ENCODE measurements around the gene BTBD3.
A peak's percentile ranks its signal among the peaks of the same experiment; 100 is the strongest.

Gene BTBD3

DNA sequence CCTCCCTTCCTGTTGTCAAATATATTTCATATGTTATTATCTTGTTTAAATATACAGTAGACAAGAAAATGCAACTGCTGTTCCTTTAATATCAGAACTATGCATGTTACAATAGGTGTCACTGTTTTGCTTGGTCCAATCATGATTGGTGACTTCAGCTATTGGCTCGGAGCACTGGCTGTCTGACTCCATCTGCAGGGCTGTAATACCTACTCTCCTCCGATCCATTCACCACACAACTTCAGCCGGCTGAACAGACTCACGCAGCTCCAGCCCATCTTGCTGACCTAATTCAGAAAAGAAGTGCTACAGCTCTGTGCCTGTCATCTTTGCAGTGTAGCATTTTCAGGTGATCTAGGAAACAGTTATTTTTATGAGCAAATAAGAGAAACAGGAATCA, at the start of gene BTBD3:
BTBD3 (plus strand) TSS at position 231 of the 400 bp plus-strand sequence. CDS start 383 bp downstream, outside the sequence.
- DNase-seq = peak; percentile 73

DNA sequence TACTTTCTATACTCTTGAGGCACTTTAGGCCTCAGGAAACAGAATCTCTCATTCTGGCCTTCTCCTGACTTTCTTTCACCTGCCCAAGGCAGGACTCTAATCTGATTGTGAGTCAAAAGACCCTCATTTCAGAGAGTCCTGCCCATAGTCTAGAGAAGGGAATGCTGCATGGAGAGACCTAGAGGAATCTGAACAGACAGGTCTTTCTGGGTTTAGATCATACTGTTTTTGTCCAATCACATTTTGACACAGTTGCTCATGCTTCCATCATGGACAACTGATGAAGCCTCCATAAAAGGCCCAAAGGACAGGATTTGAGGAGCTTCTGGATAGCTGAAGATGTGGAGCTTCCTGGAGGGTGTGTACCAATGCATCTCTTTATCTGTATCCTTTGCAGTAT, 48.1 kb upstream of the BTBD3 start:
- no peak for DNase-seq

DNA sequence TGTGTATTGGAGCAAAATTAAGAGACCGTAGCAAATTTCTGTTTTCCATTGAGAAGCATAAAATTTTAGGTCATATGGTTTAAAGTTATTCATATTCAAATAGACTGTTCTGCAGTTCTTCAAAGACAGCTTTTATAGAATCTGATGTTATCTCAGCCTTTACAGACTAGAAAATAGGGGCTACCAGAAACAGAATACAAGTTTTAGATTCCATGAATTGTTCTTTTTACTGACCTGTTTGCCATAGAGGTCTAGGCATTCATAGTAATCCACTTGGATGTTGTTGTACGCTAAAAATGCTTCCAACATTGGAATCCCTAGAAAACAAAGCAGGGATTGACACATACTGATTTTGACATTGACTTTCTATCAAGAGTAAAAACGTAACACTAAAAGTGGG, 47.3 kb upstream of the BTBD3 start:
- DNase-seq = no peak

DNA sequence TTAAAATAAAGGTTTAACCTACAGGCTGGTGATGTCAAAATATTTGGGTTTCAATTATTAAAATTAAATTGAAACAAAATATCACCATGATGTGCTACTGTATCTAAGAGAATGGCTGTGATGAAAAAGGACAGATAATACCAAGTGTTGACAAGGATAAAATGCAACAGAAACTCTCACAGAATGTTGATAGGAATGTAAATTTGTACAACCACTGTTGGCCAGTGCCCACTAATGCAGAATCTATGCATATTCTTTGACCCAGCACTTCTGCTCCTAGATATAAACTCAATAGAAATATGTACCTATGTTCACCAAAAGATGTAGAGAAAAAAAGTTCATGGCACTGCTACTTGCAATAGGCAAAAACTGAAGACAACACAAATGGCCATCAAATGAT, 41.1 kb upstream of the BTBD3 start:
- no peak for DNase-seq

DNA sequence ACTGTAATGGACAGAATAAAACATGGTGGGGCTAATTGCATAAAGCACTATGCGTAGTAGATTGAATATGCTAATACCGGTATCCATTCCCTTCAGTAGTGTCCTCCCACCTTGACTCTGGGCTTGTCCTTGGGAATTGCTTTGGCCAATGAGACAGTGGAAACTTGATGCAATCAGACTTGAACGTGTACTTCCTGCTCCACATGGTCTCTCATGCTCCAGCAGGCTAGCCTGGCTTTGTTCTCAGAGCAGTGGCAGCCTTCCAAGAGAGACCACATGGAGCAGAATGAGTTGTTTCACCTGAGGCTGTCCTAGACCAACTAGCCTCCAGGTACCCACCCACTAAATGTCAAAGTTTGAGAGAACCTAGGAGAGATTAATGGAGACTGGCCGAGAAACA, 37.0 kb upstream of the BTBD3 start:
- DNase-seq = no peak

DNA sequence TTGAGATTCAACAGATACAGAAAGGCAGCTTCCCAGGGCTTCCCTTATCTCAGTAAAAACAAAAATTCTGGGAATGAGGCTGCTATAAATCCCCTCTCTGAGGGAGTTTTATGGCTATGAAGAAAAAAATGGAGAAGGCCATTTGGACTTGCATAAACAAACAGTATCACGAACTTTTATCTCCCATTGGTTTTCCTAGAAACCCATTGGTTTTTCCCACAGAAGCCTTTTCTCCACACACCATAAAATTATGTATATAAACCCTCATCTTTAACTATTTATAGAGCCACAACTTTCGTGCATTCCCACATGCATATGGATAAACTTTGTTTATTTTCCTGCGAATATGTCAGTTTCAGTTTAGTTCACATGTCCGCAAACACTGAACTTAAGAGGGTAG, 36.2 kb upstream of the BTBD3 start:
- DNase-seq = no peak

DNA sequence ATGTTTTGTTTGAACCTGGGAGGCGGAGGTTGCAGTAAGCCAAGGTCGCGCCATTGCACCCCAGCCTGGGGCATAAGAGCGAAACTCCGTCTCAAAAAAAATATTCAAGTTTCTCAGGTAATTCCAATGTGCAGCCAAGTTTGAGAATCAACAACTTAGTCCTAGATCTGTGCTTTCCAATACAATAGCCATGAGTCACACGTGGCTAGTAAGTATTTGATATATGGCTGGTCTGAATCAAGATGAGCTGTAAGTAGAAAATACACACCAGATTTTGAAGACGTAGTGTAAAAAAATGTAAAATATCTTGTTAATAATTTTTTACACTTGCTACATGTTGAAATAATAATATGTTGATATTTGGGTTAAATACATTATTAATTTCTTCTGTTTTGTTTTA, 35.0 kb upstream of the BTBD3 start:
- no peak for DNase-seq

DNA sequence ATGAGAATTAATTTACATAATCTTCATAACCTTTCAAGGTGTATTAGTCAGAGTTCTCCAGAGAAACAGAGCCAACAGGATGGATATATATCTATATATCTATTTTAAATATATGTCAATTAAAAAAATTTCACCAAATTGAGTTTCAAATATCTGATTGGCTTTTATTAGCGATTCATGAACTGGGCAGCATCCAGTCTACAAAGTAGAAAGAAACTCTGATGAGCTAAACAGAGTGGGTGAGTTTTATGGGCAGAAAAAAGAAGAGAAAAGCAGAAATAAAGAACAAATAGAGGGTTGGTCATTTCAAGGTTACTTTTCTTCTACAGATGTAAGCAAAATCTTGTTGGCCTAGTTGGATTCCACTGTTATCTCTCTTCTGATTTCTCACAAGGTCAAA, 29.0 kb upstream of the BTBD3 start:
- DNase-seq = no peak

DNA sequence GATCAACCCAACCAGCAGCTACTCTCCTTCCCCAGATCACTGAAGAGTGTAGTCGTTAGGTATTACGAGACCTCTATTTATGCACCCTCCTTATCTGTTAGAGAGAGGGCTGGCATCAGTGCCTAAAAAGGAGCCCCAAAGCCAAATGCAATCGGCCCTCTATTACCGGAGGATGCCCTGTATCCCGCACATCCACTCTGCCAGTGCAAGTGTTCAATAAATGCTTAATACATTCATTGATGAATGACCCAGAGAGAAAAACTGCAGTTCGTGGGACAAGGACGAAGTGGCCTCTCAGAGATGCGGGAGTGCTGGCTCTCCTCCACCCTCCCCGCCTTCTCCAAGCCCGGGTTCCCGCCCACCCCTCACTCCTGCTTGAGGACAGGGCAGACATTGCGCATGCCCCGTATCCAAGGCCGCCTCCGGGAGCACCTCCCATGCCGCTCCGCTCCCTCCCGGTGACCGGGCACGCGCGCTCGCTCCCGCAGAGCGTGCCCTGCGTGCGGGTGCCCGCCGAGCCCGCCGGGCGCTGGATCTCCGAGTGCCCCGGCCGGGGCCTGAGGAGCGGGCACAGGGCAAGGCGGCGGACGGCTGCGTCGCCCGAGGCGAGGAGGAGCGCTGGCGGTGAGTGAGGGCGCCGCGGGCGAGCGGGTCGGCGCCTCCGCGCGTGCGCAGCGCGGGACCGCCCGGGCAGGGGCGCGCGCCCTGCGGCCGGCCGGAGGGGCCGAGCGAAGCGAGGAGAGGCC, 27.2 kb upstream of the BTBD3 start:
- DNase-seq = peak; percentile 91

DNA sequence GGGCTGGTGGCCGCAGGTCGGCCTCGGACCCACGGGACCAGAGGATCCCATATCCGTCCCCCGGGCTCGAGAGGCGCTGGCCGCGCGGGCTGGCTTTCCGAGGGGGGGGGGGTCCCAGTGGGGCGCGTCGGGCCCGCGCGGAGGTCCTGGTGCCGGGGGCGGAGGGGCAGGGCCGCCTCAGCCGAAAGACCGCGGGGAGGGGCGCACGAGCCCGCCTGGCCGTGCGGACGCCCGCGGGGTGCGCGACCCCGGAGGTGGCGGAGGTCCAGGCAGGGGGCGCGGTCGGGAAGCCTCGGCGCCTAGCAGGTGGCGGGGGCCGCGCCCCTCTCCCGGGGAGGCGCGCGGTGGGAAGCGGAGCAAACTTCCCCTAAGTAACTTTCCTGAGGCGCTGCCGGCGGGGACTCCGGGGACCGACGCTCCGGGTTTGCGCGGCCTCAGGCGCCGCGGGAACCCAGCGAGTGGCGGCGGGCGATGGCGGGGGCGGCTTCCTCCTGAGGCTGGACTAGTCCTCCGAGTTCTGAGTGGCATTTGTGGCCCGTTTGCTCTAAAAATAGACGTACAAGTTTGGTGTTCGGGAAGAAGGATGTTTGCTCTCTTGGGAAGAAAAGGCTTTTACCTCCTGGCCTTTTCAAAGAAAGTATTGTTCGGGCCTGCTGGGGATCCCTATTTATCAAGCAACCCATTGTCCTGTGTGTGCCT, 26.5 kb upstream of the BTBD3 start:
- no peak for DNase-seq

DNA sequence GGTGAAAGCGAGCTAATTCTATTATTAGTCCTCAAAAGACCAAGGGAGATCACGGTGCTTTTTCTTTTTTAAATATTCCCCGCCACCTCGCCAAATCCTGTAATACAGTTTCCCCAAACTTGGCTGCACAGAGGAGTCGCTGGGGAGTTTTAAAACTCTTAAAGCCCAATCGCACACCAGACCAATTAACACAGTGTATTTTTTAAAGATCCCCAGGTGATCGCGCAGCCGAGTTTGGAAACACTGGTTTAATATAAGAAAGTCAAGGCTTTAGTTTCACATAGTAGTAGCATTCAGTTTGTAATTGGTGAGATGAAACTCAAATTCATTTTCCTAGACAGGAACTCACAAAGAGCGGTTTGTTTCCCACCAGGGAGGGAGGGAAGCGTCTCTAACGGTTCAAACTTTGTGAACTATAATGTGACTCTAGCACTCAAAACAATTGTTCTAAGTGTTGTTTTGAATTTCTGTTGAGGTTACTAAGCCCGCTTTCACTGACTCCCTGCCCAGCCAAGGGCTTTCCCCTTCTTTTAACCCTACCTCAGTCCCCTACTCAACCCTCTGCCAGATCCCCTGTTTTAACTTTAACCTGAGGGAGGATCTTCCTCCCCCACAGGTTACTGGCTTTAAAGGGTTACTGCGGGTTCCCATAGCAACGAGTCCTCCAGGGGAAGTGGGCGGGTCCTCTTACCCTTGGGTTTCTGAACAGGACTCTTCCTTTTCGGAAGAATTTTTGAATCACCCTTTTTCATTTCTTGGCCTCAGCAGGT, 25.7 kb upstream of the BTBD3 start:
- peak; percentile 49 for DNase-seq

DNA sequence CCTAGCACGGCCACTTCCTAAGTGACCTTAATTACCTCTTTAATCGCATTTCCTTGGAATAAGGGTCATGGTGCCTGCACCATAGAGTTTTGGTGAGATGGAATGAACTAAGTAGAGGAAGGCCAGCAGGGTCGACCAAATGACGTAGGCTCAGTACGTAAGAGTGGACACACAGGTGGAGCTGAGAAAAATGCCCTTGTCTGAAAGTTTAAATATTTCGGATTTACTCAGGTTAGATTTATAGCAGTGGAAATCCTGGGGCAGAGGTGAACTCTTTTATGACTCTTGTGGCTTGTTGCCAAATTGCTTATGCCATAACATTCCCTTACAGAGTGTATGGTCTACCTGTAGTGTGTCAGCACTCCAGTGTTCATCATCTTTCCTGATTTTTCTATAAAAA, 23.6 kb upstream of the BTBD3 start:
- no peak for DNase-seq

DNA sequence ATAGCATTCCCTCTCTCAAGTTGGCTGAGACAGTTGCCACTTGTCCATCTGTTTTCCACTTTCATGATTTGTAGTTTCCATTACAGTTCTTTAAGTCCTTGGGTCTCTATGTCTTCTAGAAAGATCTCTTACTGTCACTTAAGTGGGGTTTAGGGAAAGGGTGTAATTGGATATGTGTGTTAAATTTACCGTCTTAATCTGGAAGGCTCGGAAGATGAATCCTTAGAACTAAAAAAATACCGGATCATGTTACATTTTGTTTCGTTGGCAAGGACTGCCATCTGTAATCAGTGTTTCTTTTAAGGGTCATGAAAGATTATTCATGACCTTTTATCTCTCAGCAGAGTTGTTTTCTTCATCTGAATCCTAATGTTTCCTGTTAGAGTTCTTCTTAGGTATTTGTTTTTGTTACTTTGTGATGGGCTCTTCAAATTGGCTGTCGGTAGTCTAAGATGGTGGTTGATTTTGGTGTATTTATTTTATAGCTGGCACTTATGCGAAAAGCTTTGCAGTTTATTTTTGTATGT, 21.8 kb upstream of the BTBD3 start:
- DNase-seq = no peak

DNA sequence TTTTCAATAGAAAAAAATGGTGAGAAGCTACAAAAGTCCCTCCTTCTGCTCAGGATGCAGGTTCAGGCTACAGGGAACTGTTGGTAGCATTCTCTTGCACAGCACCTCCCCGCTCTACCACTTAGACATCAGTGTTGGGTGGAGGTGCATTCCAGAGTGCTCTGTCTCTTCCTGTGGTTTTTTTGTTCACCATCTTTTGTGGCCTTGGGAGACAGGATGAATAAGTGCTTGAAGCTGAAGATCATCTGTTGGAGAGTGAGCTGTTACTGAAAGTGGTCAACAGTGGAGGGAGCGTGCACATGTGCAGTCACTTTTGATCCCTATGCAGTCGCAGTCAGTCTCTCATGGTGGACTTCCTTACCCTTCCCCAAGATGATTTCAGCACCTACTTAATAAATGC, 16.6 kb upstream of the BTBD3 start:
- no peak for DNase-seq

DNA sequence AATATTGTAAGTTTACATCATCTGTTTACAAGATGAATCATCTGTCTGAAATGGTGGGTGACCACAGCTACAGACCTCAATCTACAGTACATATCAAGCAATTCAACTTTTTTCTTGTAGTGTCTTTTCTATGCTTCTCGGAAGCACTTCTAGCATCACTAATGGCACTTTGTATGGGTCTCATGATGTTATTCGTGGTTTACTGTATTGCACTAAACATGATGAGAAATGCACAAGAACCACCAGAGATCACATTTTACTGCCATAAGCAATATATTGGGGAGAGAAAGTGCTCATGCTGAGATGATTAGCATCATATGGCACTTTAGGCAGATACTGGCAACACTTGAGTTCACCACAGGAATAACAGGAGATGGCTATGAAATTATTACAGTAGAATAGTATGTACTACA, 15.4 kb upstream of the BTBD3 start:
- no peak for DNase-seq

DNA sequence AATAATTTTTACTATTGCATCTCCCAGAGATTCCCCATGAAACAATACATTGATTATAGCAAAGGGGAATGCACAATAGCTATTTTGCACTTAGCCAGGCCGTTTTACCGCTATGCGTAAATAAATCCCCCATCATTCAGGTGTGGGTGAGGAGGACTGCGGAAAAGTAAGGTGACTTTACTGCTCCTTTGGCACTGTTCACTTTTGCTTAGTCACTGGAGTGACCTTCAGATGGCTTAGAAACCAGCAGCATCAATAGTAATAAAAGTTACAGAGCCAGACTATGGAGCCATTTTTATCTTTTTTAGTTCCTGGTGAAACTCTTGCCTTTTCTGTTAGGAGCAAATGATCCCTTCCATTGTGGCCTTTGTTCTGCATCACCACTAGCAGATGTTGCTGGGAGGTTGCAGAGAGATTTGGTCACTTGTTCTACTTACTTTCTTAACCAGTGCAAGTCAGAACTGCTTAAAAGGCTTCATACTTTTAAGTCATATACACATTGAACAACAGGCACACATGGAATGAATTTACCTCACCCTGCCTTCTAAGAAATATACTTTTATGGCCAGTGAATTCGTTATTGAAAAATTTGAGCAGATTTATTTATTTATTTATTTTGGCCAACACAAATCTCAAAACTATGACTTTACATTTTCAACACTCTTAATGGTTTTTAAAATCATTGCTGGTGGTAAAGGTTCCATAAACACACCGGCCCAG, 12.1 kb upstream of the BTBD3 start:
- DNase-seq = no peak

DNA sequence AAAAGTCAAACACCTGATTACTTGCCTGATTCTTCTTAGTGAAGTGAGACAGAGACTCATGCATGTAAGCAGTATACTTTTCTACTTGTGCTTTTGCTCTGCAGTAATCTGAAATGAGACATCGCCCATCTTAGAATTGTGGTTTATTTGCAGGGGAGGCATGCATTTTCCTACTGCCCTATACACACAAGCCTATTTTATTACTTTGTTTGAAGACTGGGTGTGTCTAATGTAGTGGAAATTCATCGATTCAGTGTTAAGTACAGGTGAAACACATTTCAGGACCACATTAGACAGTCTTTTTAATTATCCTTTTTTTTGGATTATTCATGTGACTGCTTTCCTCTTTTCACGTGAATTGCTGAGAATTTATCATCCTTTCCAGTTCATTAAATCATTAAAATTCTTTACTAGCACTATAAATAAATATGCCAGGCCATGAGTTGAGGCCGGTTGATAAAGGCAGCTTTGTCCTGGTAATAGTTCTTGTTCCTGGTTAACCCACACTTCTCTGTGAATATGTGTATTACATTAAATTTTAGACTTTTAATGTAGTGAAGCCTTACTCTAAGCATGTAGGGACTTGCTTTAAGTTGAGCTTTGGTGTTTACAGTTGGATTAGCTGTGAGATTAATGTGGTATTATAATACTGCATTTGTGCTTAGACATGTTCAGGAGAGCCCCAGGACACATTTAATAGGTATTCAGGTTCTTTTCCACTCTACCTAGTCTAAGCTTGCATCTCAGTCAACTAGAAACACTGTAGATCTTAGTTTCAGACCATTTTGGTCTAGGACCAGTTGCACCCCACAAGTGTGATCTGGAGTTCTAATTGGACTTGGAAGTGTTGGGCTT, 10.8 kb upstream of the BTBD3 start:
- peak; percentile 64 for DNase-seq

DNA sequence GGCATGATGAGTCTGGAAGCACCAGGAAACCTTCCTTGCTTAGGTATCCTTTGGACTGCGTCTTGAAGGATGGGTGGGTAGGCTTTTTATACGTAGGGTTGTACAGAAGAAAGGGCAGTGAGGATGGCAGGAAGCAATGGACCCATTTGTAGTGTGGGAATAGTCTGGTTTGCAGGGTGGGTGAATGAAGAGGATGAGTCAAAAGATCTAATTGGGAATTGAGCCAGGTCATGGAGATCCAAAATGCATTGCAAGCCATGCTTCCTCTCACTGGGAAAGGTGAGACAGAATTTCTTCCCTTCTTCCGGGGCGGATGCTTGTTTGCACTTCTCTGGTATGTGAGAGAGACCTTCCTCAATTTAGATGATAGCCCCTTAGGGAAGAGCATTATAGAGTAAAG, 10.1 kb upstream of the BTBD3 start:
- DNase-seq = no peak

DNA sequence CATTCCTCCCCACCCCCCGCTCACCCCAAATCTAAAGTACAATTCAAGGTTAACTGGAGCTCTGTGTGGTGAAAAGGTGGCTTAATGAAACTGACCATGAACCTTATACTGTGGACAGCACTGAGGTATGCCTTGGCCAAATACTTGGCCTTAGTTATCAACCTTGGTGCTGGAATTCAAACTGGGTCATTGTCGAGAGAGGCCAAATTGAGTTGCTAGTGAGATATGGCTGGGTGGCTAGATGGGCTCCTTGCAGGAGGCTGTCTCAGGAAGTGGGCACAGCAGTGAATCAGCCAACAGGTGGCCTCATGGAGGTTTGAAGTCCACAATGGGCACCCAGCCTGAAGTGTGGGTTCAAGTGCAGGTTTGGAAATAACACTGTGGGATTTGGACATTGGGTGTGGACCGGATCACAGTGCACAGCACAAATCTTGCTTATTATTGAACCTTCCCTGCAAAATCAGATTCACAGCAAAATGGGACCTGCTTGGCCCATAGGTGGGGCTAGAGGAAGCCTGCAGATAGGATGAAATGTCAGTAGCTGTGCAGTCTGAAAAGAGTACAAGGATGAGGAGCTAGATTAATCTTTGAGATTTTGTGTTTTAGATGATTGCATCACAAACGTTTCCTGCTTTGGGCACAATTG, 5.6 kb upstream of the BTBD3 start:
- DNase-seq = no peak

DNA sequence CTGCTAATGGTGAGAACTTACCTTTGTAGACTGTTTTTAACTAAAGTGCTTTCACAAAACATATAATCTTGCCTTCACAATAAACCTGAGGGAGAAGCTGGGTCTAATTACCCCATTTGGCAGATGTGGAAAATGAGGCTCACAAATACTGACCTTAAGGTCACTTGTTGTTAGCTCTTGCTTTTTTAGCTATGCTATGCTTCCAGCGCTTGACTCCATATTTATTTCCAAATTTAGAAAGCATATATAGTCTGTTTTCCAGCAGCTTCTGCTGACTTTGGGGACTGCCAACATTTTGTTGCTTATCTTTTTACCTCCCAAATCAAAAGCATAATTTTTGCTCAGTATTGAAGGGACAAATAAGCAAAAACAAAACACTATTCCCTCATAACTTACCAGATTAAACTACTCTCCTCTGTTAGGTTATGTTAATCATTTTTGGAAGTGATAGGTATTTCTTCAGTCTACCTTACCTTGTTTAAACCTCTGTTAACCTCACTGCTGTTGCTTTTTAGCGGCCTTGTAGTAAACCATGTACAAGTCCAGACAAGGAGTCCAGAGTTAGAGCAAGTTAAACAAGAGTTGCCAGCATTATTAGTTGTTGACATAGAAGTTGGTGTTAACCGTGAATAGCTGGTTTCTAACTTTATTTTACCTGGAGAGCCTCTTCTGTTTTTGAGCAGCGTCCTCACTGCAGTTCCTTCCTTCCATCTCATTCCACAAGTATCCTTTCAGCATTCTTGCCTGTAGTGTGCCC, 4.9 kb upstream of the BTBD3 start:
- DNase-seq = no peak

DNA sequence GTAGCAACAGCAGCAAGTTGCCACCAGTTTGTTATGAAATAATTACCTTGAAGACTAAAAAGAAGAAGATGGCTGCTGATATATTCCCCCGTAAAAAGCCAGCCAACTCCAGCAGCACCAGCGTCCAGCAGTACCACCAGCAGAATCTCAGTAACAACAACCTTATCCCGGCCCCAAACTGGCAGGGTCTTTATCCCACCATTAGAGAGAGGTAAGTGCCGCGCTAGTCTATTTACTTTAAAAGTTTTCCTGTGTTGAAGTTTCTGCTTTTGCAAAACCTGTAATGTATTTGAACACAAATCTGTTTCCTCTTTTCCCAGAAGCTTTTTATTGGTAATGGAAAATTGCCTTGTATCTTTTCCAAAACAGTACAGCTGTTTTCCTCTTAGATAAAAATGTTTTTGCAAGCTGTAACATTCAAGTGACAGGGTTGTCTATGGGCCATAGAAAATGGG, 725 bp downstream of the BTBD3 start:
- no peak for DNase-seq
